Memory B cell (primary cell): ENCODE measurements around the gene GET3.

Source experiments
- ATAC-seq: fragments of 150-1000 bp; cut with Tn5 transposase; 2 replicates; pipeline ENCODE4 v1.10.0; 2021; ENCODE audit warnings: low read depth, mild to moderate bottlenecking, moderate library complexity
- DNase-seq, 2 donors: peaks; one replicate each; pipeline ENCODE4 v3.0.0; 2022; ENCODE audit warnings: low spot score in 2 of 2
- H3K27ac Mint-ChIP-seq: one replicate; pipeline ENCODE4 v1.8.0; 2022; ENCODE audit warnings: mild to moderate bottlenecking, moderate library complexity, mixed read lengths
- H3K27me3 Mint-ChIP-seq: one replicate; pipeline ENCODE4 v1.8.0; 2022; ENCODE audit warnings: mixed read lengths
- H3K36me3 Mint-ChIP-seq: one replicate; pipeline ENCODE4 v1.8.0; 2022; ENCODE audit warnings: mild to moderate bottlenecking, mixed read lengths
- H3K4me1 Mint-ChIP-seq: one replicate; pipeline ENCODE4 v1.8.0; 2022; ENCODE audit warnings: mixed read lengths
- H3K4me3 Mint-ChIP-seq: one replicate; pipeline ENCODE4 v1.8.0; 2022; ENCODE audit warnings: mild to moderate bottlenecking, moderate library complexity, mixed read lengths
- H3K9me3 Mint-ChIP-seq: one replicate; pipeline ENCODE4 v1.8.0; 2022; ENCODE audit warnings: mixed read lengths

GET3 gene

GRCh38 chr19:12772323-12772722 is 35.0 kb downstream of the GET3 start:
- Mint-ChIP-seq H3K4me3 (no peak overlapping the region), H3K4me1 (peaks cover 14% of the 10 kb centered on the region), H3K27me3 (no peaks in the 10 kb centered on the region), H3K36me3 (no peaks in the 10 kb centered on the region), H3K9me3 (no peaks in the 10 kb centered on the region), H3K27ac (no peak overlapping the region)
- ATAC-seq = no peak
- no peak for DNase-seq

GRCh38 chr19:12773571-12773970 is 36.3 kb downstream of the GET3 start:
- H3K36me3 Mint-ChIP-seq = no peaks in the 10 kb centered on the region
- no peaks in the 10 kb centered on the region for H3K27me3 Mint-ChIP-seq

GRCh38 chr19:12774588-12775555 is 37.6 kb downstream of the GET3 start, which contains the start of gene HOOK2:
Gene HOOK2, minus strand, starts transcription at chr19:12775552. Its CDS starts 103 bp downstream, at chr19:12775449.
- Mint-ChIP-seq H3K9me3 (no peaks in the 10 kb centered on the region), H3K36me3 (no peaks in the 10 kb centered on the region), H3K27me3 (no peaks in the 10 kb centered on the region), H3K4me1 (peaks cover 23% of the 10 kb centered on the region), H3K27ac (peak within 1 kb of the TSS; percentile 20), H3K4me3 (peak within 1 kb of the TSS; percentile 81)
- ATAC-seq = peak; percentile 2
- no peak for DNase-seq

More at GRCh38 chr19:12773571-12773970, 36.3 kb downstream of the GET3 start:
- ATAC-seq = no peak
- H3K27ac Mint-ChIP-seq = peak overlapping the region; percentile 21
- H3K4me1 Mint-ChIP-seq = peaks cover 19% of the 10 kb centered on the region
- no peak overlapping the region for H3K4me3 Mint-ChIP-seq
- no peaks in the 10 kb centered on the region for H3K9me3 Mint-ChIP-seq
- no peak for DNase-seq

- H3K27ac Mint-ChIP-seq = peak overlapping the region; percentile 78
- no peaks in the 10 kb centered on the region for H3K36me3 Mint-ChIP-seq
- no peaks in the 10 kb centered on the region for H3K9me3 Mint-ChIP-seq
- DNase-seq (peak; percentile 88 to 92), ATAC-seq (peak; percentile 13)
- H3K4me3 Mint-ChIP-seq = peak overlapping the region; percentile 84
- peaks cover 25% of the 10 kb centered on the region for H3K4me1 Mint-ChIP-seq
- H3K27me3 Mint-ChIP-seq = no peaks in the 10 kb centered on the region
Measured at GRCh38 chr19:12777217-12778016, 40.1 kb downstream of the GET3 start.

GRCh38 chr19:12778017-12778904 is 41.0 kb downstream of the GET3 start:
- peak overlapping the region; percentile 84 for H3K4me3 Mint-ChIP-seq
- no peaks in the 10 kb centered on the region for H3K36me3 Mint-ChIP-seq
- H3K4me1 Mint-ChIP-seq = peaks cover 25% of the 10 kb centered on the region
- ATAC-seq = peak; percentile 3
- H3K27me3 Mint-ChIP-seq = no peaks in the 10 kb centered on the region
- no peaks in the 10 kb centered on the region for H3K9me3 Mint-ChIP-seq
- peak in 1 of 2 donors; percentile 61 for DNase-seq
- H3K27ac Mint-ChIP-seq = peak overlapping the region; percentile 78

GRCh38 chr19:12778905-12779161 is 41.5 kb downstream of the GET3 start:
- Mint-ChIP-seq H3K9me3 (no peaks in the 10 kb centered on the region), H3K27me3 (no peaks in the 10 kb centered on the region), H3K36me3 (no peaks in the 10 kb centered on the region), H3K27ac (peak overlapping the region; percentile 78), H3K4me3 (peak overlapping the region; percentile 84), H3K4me1 (peaks cover 20% of the 10 kb centered on the region)
- ATAC-seq = no peak
- no peak for DNase-seq

- Mint-ChIP-seq H3K36me3 (no peaks in the 10 kb centered on the region), H3K4me1 (peaks cover 20% of the 10 kb centered on the region), H3K9me3 (no peaks in the 10 kb centered on the region), H3K4me3 (peak overlapping the region; percentile 41), H3K27ac (peak overlapping the region; percentile 78), H3K27me3 (no peaks in the 10 kb centered on the region)
- ATAC-seq (no peak), DNase-seq (no peak)
Measured at GRCh38 chr19:12779162-12779993, 42.1 kb downstream of the GET3 start.

GRCh38 chr19:12782174-12782423 is 44.8 kb downstream of the GET3 start:
- Mint-ChIP-seq H3K36me3 (no peaks in the 10 kb centered on the region), H3K4me3 (peak overlapping the region; percentile 84), H3K27ac (no peak overlapping the region), H3K9me3 (no peaks in the 10 kb centered on the region), H3K4me1 (peaks cover 20% of the 10 kb centered on the region), H3K27me3 (no peaks in the 10 kb centered on the region)
- DNase-seq (no peak), ATAC-seq (peak; percentile 75)

- Mint-ChIP-seq H3K27me3 (no peaks in the 10 kb centered on the region), H3K4me3 (peak overlapping the region; percentile 84), H3K9me3 (no peaks in the 10 kb centered on the region), H3K4me1 (peaks cover 17% of the 10 kb centered on the region), H3K27ac (no peak overlapping the region), H3K36me3 (no peaks in the 10 kb centered on the region)
- DNase-seq = peak; percentile 93
- peak; percentile 55 for ATAC-seq
Measured at GRCh38 chr19:12782424-12783290, 45.4 kb downstream of the GET3 start.

- H3K9me3 Mint-ChIP-seq = no peaks in the 10 kb centered on the region
- DNase-seq (no peak), ATAC-seq (no peak)
- H3K27ac Mint-ChIP-seq = no peak overlapping the region
- no peaks in the 10 kb centered on the region for H3K27me3 Mint-ChIP-seq
- peak overlapping the region; percentile 84 for H3K4me3 Mint-ChIP-seq
- no peaks in the 10 kb centered on the region for H3K36me3 Mint-ChIP-seq
- peaks cover 18% of the 10 kb centered on the region for H3K4me1 Mint-ChIP-seq
Measured at GRCh38 chr19:12783291-12783848, 46.1 kb downstream of the GET3 start.

- Mint-ChIP-seq H3K27ac (no peak overlapping the region), H3K27me3 (no peaks in the 10 kb centered on the region), H3K4me1 (peaks cover 20% of the 10 kb centered on the region), H3K9me3 (no peaks in the 10 kb centered on the region), H3K36me3 (no peaks in the 10 kb centered on the region), H3K4me3 (peak overlapping the region; percentile 45)
- ATAC-seq (no peak), DNase-seq (no peak)
Measured at GRCh38 chr19:12783849-12784393, 46.6 kb downstream of the GET3 start.

- H3K36me3 Mint-ChIP-seq = no peaks in the 10 kb centered on the region
- no peaks in the 10 kb centered on the region for H3K9me3 Mint-ChIP-seq
- no peak overlapping the region for H3K27ac Mint-ChIP-seq
- no peak overlapping the region for H3K4me3 Mint-ChIP-seq
- no peaks in the 10 kb centered on the region for H3K27me3 Mint-ChIP-seq
- peaks cover 21% of the 10 kb centered on the region for H3K4me1 Mint-ChIP-seq
- DNase-seq (no peak), ATAC-seq (no peak)
Measured at GRCh38 chr19:12784394-12784870, 47.1 kb downstream of the GET3 start.
